ENCODE data around the gene BACE1-AS.

Gene BACE1-AS

GRCh38 chr11:117290809-117291396 is at the start of gene BACE1-AS:
Gene BACE1-AS (plus strand): TSS chr11:117291346.
- no peak for TF ChIP-seq CTCF (IDR thresholded peaks at IDR 0.05; ENCODE audit: borderline replicate concordance, control extremely low read depth, extremely low read depth, insufficient read depth, missing control alignments)
- in situ Hi-C loops (cut with MboI; ENCODE audit: low sequenced_read_pairs, unreplicated experiment), result no loop called here
- no peak for DNase-seq (ENCODE audit: low spot score)

- DNase-seq (ENCODE audit: low spot score), result no peak
- in situ Hi-C loops (cut with MboI; ENCODE audit: low sequenced_read_pairs, unreplicated experiment), result no loop called here
Observed at GRCh38 chr11:117248341-117248740, 42.8 kb upstream of the BACE1-AS start.

GRCh38 chr11:117249571-117249970 is 41.6 kb upstream of the BACE1-AS start:
- no peak for DNase-seq (ENCODE audit: low spot score)
- TF ChIP-seq CTCF (IDR thresholded peaks at IDR 0.05; ENCODE audit: borderline replicate concordance, control extremely low read depth, extremely low read depth, insufficient read depth, missing control alignments), result no peak
- in situ Hi-C loops (cut with MboI; ENCODE audit: low sequenced_read_pairs, unreplicated experiment), result no loop called here

More at GRCh38 chr11:117248341-117248740, 42.8 kb upstream of the BACE1-AS start:
- no peak for TF ChIP-seq CTCF (IDR thresholded peaks at IDR 0.05; ENCODE audit: borderline replicate concordance, control extremely low read depth, extremely low read depth, insufficient read depth, missing control alignments)

GRCh38 chr11:117251506-117251905 is 39.6 kb upstream of the BACE1-AS start:
- in situ Hi-C loops (cut with MboI; ENCODE audit: low sequenced_read_pairs, unreplicated experiment), result no loop called here
- no peak for TF ChIP-seq CTCF (IDR thresholded peaks at IDR 0.05; ENCODE audit: borderline replicate concordance, control extremely low read depth, extremely low read depth, insufficient read depth, missing control alignments)
- DNase-seq (ENCODE audit: low spot score), result no peak

- in situ Hi-C loops (cut with MboI; ENCODE audit: low sequenced_read_pairs, unreplicated experiment), result no loop called here
- TF ChIP-seq CTCF (IDR thresholded peaks at IDR 0.05; ENCODE audit: borderline replicate concordance, control extremely low read depth, extremely low read depth, insufficient read depth, missing control alignments), result no peak
- DNase-seq (ENCODE audit: low spot score), result no peak
Observed at GRCh38 chr11:117255966-117256365, 35.2 kb upstream of the BACE1-AS start.

- no peak for TF ChIP-seq CTCF (IDR thresholded peaks at IDR 0.05; ENCODE audit: borderline replicate concordance, control extremely low read depth, extremely low read depth, insufficient read depth, missing control alignments)
- in situ Hi-C loops (cut with MboI; ENCODE audit: low sequenced_read_pairs, unreplicated experiment), result no loop called here
- DNase-seq (ENCODE audit: low spot score), result no peak
Observed at GRCh38 chr11:117256573-117256972, 34.6 kb upstream of the BACE1-AS start.
